Measurements from ENCODE around the gene LAMC3. TPM values are rescaled to one million over a fixed set of nuclear protein-coding genes. Genes with fewer than 3 reads are reported as not detected.

The LAMC3 gene
- total and polyA plus RNA-seq, 7 experiments from 2014 or later, result 0.07 to 9.2 (median 3.5) TPM

GRCh38 chr9:131140112-131140511, 131.1 kb downstream of the LAMC3 start:
- ATAC-seq (no peak), DNase-seq (no peak)
- Histone ChIP-seq H3K27ac (ENCODE audit: low read depth, low read length) (no peak overlapping the region), H3K4me3 (ENCODE audit: low read length) (no peak overlapping the region), H3K9me3 (ENCODE audit: control insufficient read depth in 2 of 3, low read length in 3 of 3) (no peaks in the 10 kb centered on the region), H3K4me1 (ENCODE audit: control insufficient read depth in 2 of 2, insufficient read depth in 2 of 2, low read length in 2 of 2) (no peaks in the 10 kb centered on the region), H3K27me3 (ENCODE audit: control insufficient read depth in 2 of 2, insufficient read depth in 2 of 2, low read length in 2 of 2) (no peaks in the 10 kb centered on the region), H3K36me3 (ENCODE audit: control insufficient read depth in 2 of 3, insufficient read depth in 3 of 3, low read length in 3 of 3) (peaks cover 23 to 90% (median 70%) of the 10 kb centered on the region in 3 experiments)
- Mint-ChIP-seq H3K4me1 (peaks cover 0 to 6% (median 0%) of the 10 kb centered on the region in 7 donors), H3K36me3 (peaks cover 19 to 66% (median 45%) of the 10 kb centered on the region in 5 donors), H3K27ac (peak overlapping the region in 1 of 9 donors; percentile 22), H3K9me3 (no peaks in the 10 kb centered on the region), H3K4me3 (no peak overlapping the region), H3K27me3 (no peaks in the 10 kb centered on the region)
- intact Hi-C loops (cut with micrococcal nuclease), result no loop called here
- CTCF ChIA-PET, result no interaction called here
- POLR2A ChIA-PET, result no interaction called here

DNA sequence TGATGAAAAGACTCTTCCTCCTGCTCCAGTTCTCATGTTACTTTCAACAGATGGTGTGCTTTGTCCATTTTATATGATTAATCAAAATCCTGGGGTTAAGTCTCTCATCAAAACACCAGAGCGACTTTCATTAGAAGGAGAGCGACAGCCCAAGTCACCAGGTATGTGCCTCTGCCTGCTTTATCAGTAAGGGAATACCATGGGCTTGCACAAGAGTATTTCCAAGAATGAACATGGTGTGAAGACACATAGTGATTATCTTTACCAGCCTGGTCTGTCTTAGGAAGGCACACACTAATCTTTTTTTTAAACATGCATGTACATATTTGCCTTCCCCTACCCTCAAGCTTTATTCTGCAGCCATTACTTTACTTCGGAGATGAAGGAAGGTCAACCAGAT, 131.6 kb downstream of the LAMC3 start:
- ChIA-PET POLR2A (no interaction called here), CTCF (no interaction called here)
- H3K27me3 Mint-ChIP-seq, result no peaks in the 10 kb centered on the region
- Histone ChIP-seq H3K36me3 (ENCODE audit: control insufficient read depth in 2 of 3, insufficient read depth in 3 of 3, low read length in 3 of 3) (peaks cover 22 to 90% (median 70%) of the 10 kb centered on the region in 3 experiments), H3K27me3 (ENCODE audit: control insufficient read depth in 2 of 2, insufficient read depth in 2 of 2, low read length in 2 of 2) (no peaks in the 10 kb centered on the region), H3K4me3 (ENCODE audit: low read length) (no peak overlapping the region), H3K27ac (ENCODE audit: low read depth, low read length) (no peak overlapping the region), H3K9me3 (ENCODE audit: control insufficient read depth in 2 of 3, low read length in 3 of 3) (no peaks in the 10 kb centered on the region), H3K4me1 (ENCODE audit: control insufficient read depth in 2 of 2, insufficient read depth in 2 of 2, low read length in 2 of 2) (no peaks in the 10 kb centered on the region)
- DNase-seq (no peak), ATAC-seq (no peak)
- no peak overlapping the region for H3K27ac Mint-ChIP-seq
- H3K36me3 Mint-ChIP-seq, result peaks cover 23 to 69% (median 50%) of the 10 kb centered on the region in 5 donors
- intact Hi-C loops (cut with micrococcal nuclease), result no loop called here
- no peaks in the 10 kb centered on the region for H3K9me3 Mint-ChIP-seq
- peaks cover 0 to 6% (median 0%) of the 10 kb centered on the region in 7 donors for H3K4me1 Mint-ChIP-seq
- H3K4me3 Mint-ChIP-seq, result no peak overlapping the region

DNA sequence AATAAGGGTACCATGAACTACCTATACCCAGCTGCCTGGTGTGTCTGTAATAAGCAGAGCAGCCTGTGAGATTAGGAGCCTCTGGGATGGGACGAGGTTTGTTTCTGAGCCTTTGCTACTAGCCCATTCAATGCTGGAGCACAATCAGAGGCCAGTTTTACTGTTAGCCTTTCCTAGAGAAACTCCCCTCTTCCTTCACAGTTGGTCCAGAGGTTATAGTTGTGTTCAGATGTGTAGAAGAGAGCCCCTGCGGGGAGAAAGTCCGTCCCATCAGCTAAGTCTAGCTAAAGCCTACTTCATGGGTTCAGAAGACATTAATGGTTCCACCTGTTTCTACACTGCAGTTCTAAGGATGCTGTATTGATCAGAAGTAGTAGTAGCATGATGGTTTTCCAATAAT, 133.2 kb downstream of the LAMC3 start:
- H3K4me3 Mint-ChIP-seq, result no peak overlapping the region
- no peaks in the 10 kb centered on the region for H3K9me3 Mint-ChIP-seq
- no peaks in the 10 kb centered on the region for H3K27me3 ChIP-seq (ENCODE audit: control insufficient read depth in 2 of 2, insufficient read depth in 2 of 2, low read length in 2 of 2)
- H3K4me1 ChIP-seq (ENCODE audit: control insufficient read depth in 2 of 2, insufficient read depth in 2 of 2, low read length in 2 of 2), result no peaks in the 10 kb centered on the region
- DNase-seq (no peak), ATAC-seq (no peak)
- no peaks in the 10 kb centered on the region for H3K9me3 ChIP-seq (ENCODE audit: control insufficient read depth in 2 of 3, low read length in 3 of 3)
- CTCF ChIA-PET, result no interaction called here
- intact Hi-C loops (cut with micrococcal nuclease), result no loop called here
- peaks cover 31 to 68% (median 43%) of the 10 kb centered on the region in 5 donors for H3K36me3 Mint-ChIP-seq
- H3K27me3 Mint-ChIP-seq, result no peaks in the 10 kb centered on the region
- H3K27ac ChIP-seq (ENCODE audit: low read depth, low read length), result no peak overlapping the region
- H3K4me3 ChIP-seq (ENCODE audit: low read length), result no peak overlapping the region
- H3K36me3 ChIP-seq (ENCODE audit: control insufficient read depth in 2 of 3, insufficient read depth in 3 of 3, low read length in 3 of 3), result peaks cover 24 to 90% (median 73%) of the 10 kb centered on the region in 3 experiments
- H3K27ac Mint-ChIP-seq, result no peak overlapping the region
- POLR2A ChIA-PET, result no interaction called here
- H3K4me1 Mint-ChIP-seq, result peaks cover 0 to 6% (median 0%) of the 10 kb centered on the region in 7 donors

Other genes starting within 250 kb of the LAMC3 start
- 10 to 100 TPM; 32.1 to 41.0 (median 39.5) TPM for gene ABL1, start 173.9 kb upstream of the LAMC3 start, total RNA-seq
- gene ABL1, start 173.9 kb upstream of the LAMC3 start, polyA plus RNA-seq, result 10 to 100 TPM in 1 of 2 donors, 1 to 10 TPM in 1; 8.4 to 15.8 TPM
- gene QRFP, start 112.4 kb upstream of the LAMC3 start, total RNA-seq, result not detected
- not detected for gene QRFP, start 112.4 kb upstream of the LAMC3 start, polyA plus RNA-seq
- not detected for gene FIBCD1, start 69.9 kb upstream of the LAMC3 start, total RNA-seq
- gene FIBCD1, start 69.9 kb upstream of the LAMC3 start, polyA plus RNA-seq, result not detected
- under 1 TPM in 4 of 5 experiments, not detected in 1; 0.17 to 0.44 (median 0.29) TPM for gene AIF1L, start 87.4 kb downstream of the LAMC3 start, total RNA-seq
- gene AIF1L, start 87.4 kb downstream of the LAMC3 start, polyA plus RNA-seq, result under 1 TPM; 0.10 to 0.22 TPM
- gene NUP214, start 116.4 kb downstream of the LAMC3 start, total RNA-seq, result 100 to 1,000 TPM in 2 of 5 experiments, 10 to 100 TPM in 3; 74.9 to 116 (median 82.6) TPM
- 10 to 100 TPM; 18.2 to 39.7 TPM for gene NUP214, start 116.4 kb downstream of the LAMC3 start, polyA plus RNA-seq